Renal pelvis (tissue), 4 donors: ENCODE results near the gene SLC5A11. TPM values are rescaled to one million over a fixed set of nuclear protein-coding genes. Genes with fewer than 3 reads are reported as not detected.
"Not testable (repeated sequence)": the region's sequence is repeated elsewhere in the genome, so short reads cannot be mapped to it uniquely, and the experiment has no call there.

Source experiments
- DNase-seq: peaks from one replicate; pipeline ENCODE4 v3.0.0-alpha.2; 2013
- polyA plus RNA-seq, 3 donors: library from polyadenylated mRNA; unstranded; fragments of 120-200 nt; gene quantifications; one replicate each; pipeline ENCODE4 v1.2.1, GENCODE V29; 2013; ENCODE audit not compliant: insufficient read length in 3 of 3

SLC5A11 gene
- polyA plus RNA-seq, 3 donors, result 5.8 to 7.8 (median 7.2) TPM

GRCh38 chr16:24834459-24835335 lies 11.1 kb upstream of the SLC5A11 start:
- DNase-seq, result no peak

- DNase-seq, result no peak
Measured at GRCh38 chr16:24836836-24837235, 8.9 kb upstream of the SLC5A11 start.

- DNase-seq, result no peak
Measured at GRCh38 chr16:24837969-24838368, 7.8 kb upstream of the SLC5A11 start.

- DNase-seq, result no peak
Measured at GRCh38 chr16:24838554-24839266, 7.1 kb upstream of the SLC5A11 start.

GRCh38 chr16:24839347-24839972 lies 6.3 kb upstream of the SLC5A11 start:
- DNase-seq, result no peak

- no peak for DNase-seq
Measured at GRCh38 chr16:24841291-24841690, 4.5 kb upstream of the SLC5A11 start.

GRCh38 chr16:24844101-24845030 lies 1.4 kb upstream of the SLC5A11 start:
- no peak for DNase-seq

- not testable (repeated sequence) for DNase-seq
Measured at GRCh38 chr16:24845031-24845365, 765 bp upstream of the SLC5A11 start.

GRCh38 chr16:24846548-24847357 lies 990 bp downstream of the SLC5A11 start:
- DNase-seq, result no peak

GRCh38 chr16:24847358-24847664 lies 1.5 kb downstream of the SLC5A11 start:
- no peak for DNase-seq

- no peak for DNase-seq
Measured at GRCh38 chr16:24848065-24848464, 2.3 kb downstream of the SLC5A11 start.

- DNase-seq, result no peak
Measured at GRCh38 chr16:24849641-24850040, 3.9 kb downstream of the SLC5A11 start.

GRCh38 chr16:24850289-24850938 lies 4.7 kb downstream of the SLC5A11 start:
- no peak for DNase-seq

GRCh38 chr16:24851700-24852099 lies 5.9 kb downstream of the SLC5A11 start:
- no peak for DNase-seq

- DNase-seq, result no peak
Measured at GRCh38 chr16:24852281-24852721, 6.5 kb downstream of the SLC5A11 start.

- no peak for DNase-seq
Measured at GRCh38 chr16:24853169-24853824, 7.5 kb downstream of the SLC5A11 start.

GRCh38 chr16:24853830-24854229 lies 8.1 kb downstream of the SLC5A11 start:
- no peak for DNase-seq

- no peak for DNase-seq
Measured at GRCh38 chr16:24854607-24855171, 8.9 kb downstream of the SLC5A11 start.

- no peak for DNase-seq
Measured at GRCh38 chr16:24855678-24856077, 9.9 kb downstream of the SLC5A11 start.
